ENCODE results near the gene IKZF5. TPM values are rescaled to one million over a fixed set of nuclear protein-coding genes. Genes with fewer than 3 reads are reported as not detected.

The IKZF5 gene
- total RNA-seq, 2 experiments from 2014 or later = 81.8 to 87.1 TPM

GRCh38 chr10:123034332-123034731, 25.7 kb upstream of the IKZF5 start:
- H3K4me3 ChIP-seq (ENCODE audit: low read length) = no peak overlapping the region
- H3K9me3 ChIP-seq (ENCODE audit: control insufficient read depth in 1 of 2, insufficient read depth in 1 of 2, low read length in 2 of 2) = no peaks in the 10 kb centered on the region
- H3K36me3 Mint-ChIP-seq (ENCODE audit: low read depth) = peaks cover 41% of the 10 kb centered on the region
- H3K27ac ChIP-seq (ENCODE audit: low read depth in 1 of 2, low read length in 2 of 2) = no peak overlapping the region
- peaks cover 2% of the 10 kb centered on the region for H3K4me1 ChIP-seq (ENCODE audit: insufficient read depth, low read length)
- H3K4me3 Mint-ChIP-seq = no peak overlapping the region
- ATAC-seq (ENCODE audit: poor library complexity) (no peak), DNase-seq (no peak)
- no peaks in the 10 kb centered on the region for H3K27me3 ChIP-seq (ENCODE audit: control insufficient read depth in 1 of 2, insufficient read depth in 2 of 2, low read length in 2 of 2)
- H3K9me3 Mint-ChIP-seq = no peaks in the 10 kb centered on the region
- H3K36me3 ChIP-seq (ENCODE audit: insufficient read depth, low read length) = peaks cover 5% of the 10 kb centered on the region
- ChIA-PET CTCF (no interaction called here), POLR2A (interaction anchor here (1.5 kb wide), 1 partner anchor 9 kb away, joined by 4 read pairs; no protein-coding TSS in a partner anchor)
- H3K27me3 Mint-ChIP-seq = no peaks in the 10 kb centered on the region
- intact Hi-C loops (cut with DNase I, micrococcal nuclease) = no loop called here
- H3K4me1 Mint-ChIP-seq (ENCODE audit: low read depth) = peaks cover 5% of the 10 kb centered on the region
- H3K27ac Mint-ChIP-seq = no peak overlapping the region
- no peak for TF ChIP-seq CTCF (IDR thresholded peaks at IDR 0.05)

GRCh38 chr10:123031124-123031523, 22.5 kb upstream of the IKZF5 start:
- CTCF ChIA-PET = no interaction called here
- POLR2A ChIA-PET = no interaction called here
- intact Hi-C loops (cut with DNase I, micrococcal nuclease) = no loop called here
- H3K4me1 Mint-ChIP-seq (ENCODE audit: low read depth) = no peaks in the 10 kb centered on the region
- no peaks in the 10 kb centered on the region for H3K27me3 ChIP-seq (ENCODE audit: control insufficient read depth in 1 of 2, insufficient read depth in 2 of 2, low read length in 2 of 2)
- H3K9me3 Mint-ChIP-seq = no peaks in the 10 kb centered on the region
- peaks cover 19% of the 10 kb centered on the region for H3K36me3 Mint-ChIP-seq (ENCODE audit: low read depth)
- H3K36me3 ChIP-seq (ENCODE audit: insufficient read depth, low read length) = peaks cover 5% of the 10 kb centered on the region
- DNase-seq (no peak), ATAC-seq (ENCODE audit: poor library complexity) (no peak)
- no peak overlapping the region for H3K4me3 Mint-ChIP-seq
- H3K27ac ChIP-seq (ENCODE audit: low read depth in 1 of 2, low read length in 2 of 2) = no peak overlapping the region
- no peak overlapping the region for H3K27ac Mint-ChIP-seq
- H3K27me3 Mint-ChIP-seq = no peaks in the 10 kb centered on the region
- H3K4me1 ChIP-seq (ENCODE audit: insufficient read depth, low read length) = no peaks in the 10 kb centered on the region
- no peaks in the 10 kb centered on the region for H3K9me3 ChIP-seq (ENCODE audit: control insufficient read depth in 1 of 2, insufficient read depth in 1 of 2, low read length in 2 of 2)
- TF ChIP-seq CTCF (IDR thresholded peaks at IDR 0.05) = no peak
- H3K4me3 ChIP-seq (ENCODE audit: low read length) = no peak overlapping the region

- no peaks in the 10 kb centered on the region for H3K4me1 Mint-ChIP-seq (ENCODE audit: low read depth)
- no peak for ATAC-seq (ENCODE audit: poor library complexity)
- no peak for TF ChIP-seq CTCF (IDR thresholded peaks at IDR 0.05)
- Histone ChIP-seq H3K36me3 (ENCODE audit: insufficient read depth, low read length) (no peaks in the 10 kb centered on the region), H3K27ac (ENCODE audit: low read depth in 1 of 2, low read length in 2 of 2) (no peak overlapping the region), H3K4me1 (ENCODE audit: insufficient read depth, low read length) (no peaks in the 10 kb centered on the region), H3K4me3 (ENCODE audit: low read length) (no peak overlapping the region), H3K27me3 (ENCODE audit: control insufficient read depth in 1 of 2, insufficient read depth in 2 of 2, low read length in 2 of 2) (no peaks in the 10 kb centered on the region), H3K9me3 (ENCODE audit: control insufficient read depth in 1 of 2, insufficient read depth in 1 of 2, low read length in 2 of 2) (no peaks in the 10 kb centered on the region)
- no peaks in the 10 kb centered on the region for H3K27me3 Mint-ChIP-seq
- no peaks in the 10 kb centered on the region for H3K9me3 Mint-ChIP-seq
- intact Hi-C loops (cut with DNase I, micrococcal nuclease) = no loop called here
- H3K4me3 Mint-ChIP-seq = no peak overlapping the region
- no peak for DNase-seq
- no peaks in the 10 kb centered on the region for H3K36me3 Mint-ChIP-seq (ENCODE audit: low read depth)
- ChIA-PET CTCF (no interaction called here), POLR2A (interaction anchor here (0.6 kb wide), 1 partner anchor 38 kb away, joined by 3 read pairs; no protein-coding TSS in a partner anchor)
- no peak overlapping the region for H3K27ac Mint-ChIP-seq
Measured at GRCh38 chr10:123027861-123028260, 19.3 kb upstream of the IKZF5 start.
